DMS53 (cell line): Measurements from ENCODE around the gene PRSS57.

Source experiments
- DNase-seq: peaks from one replicate; lab custom pipeline; 2025; lab: John Stamatoyannopoulos, UW

PRSS57 gene

DNA sequence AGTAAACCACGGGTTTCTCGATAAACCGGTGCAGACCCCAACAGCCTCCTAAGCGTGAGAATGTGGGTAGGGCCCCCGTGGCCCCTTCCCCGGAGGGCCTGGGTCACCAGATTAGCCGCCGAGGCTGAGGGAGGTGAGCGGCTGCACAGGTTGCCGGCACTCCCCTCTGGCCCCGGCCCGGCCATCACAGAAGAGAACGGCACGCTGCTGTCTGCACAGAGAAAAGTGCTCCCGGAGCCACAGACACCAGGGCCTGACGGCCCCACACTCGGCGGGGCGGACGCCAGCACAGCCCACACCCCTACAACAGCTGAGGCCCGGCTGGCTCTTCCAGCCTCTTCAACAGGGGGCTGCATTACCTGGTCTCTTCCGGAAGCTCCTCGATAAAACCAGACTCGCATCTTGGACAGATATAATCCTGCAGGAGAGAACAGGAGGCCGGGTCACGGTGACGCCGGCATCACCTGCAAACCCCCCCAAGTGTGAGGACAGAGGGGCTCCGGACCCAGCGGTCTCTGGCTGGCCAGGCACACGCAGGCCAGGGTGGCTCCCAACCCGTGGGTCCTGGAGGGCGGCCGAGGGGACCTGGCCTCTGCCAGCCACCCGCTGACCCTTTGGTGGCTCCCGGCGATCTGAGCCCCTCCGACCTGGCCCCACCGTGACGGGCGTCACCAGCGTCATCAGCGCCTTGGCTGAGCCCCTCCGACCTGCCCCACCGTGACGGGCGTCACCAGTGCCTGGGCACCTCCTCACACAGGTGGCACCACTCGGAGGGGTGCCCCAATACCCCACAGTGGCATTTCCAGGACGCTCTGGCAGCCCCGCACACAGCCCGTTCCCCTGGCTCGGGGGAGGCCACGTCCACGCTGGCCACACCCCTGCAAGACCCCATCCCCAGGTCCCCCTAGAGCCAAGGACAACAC is 42.5 kb downstream of the PRSS57 start:
- DNase-seq = no peak

DNA sequence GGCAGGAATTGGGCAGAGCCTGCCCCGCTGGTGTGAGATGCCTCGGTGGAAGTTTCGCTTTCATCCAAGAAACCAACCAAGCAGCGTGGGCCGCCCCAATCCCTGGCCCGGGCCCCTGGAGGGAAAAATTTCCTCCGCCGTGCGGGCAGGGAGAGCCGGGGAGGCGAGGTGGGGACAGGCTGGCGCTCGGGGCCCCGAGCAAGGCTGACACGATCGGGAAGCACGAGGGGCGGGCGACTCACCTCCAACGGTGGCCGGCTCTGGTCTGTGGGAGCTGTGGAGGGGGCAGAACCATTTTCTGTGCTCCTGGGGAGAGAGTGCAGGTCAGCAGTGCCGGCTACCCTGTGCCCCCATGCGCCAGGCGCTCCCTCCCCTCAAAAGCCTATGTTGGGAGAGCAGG is 43.3 kb downstream of the PRSS57 start:
- DNase-seq = no peak

DNA sequence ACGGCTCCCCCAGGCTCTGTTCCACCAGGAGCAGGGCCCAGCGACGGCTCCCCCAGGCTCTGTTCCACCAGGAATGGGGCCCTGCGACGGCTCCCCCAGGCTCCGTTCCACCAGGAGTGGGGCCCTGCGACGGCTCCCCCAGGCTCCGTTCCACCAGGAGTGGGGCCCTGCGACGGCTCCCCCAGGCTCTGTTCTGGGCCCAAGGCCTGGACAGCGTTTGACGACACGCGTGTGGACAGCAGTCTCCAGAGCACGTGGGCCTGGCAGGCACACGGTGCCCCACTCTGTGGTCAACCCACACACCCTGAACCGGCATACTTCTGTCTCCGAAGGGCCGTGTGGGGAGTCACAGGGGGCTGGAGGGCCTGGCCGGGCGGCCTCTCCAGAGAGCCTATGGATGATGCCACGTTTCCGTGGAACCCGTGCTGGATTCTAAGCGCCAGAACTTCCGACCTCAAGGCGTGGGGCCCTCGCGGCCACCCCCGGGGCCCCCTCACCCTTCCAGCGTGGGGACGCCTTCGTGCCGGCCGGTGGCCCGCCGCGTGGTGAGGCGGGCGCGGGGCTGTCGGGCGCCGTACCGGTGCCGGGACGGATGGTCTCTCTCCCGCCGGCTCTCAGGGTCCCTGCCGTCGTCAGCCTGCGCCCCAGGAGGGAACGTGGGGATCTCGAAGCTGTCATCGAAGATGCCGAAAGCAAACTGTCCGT is 44.0 kb downstream of the PRSS57 start:
- no peak for DNase-seq

DNA sequence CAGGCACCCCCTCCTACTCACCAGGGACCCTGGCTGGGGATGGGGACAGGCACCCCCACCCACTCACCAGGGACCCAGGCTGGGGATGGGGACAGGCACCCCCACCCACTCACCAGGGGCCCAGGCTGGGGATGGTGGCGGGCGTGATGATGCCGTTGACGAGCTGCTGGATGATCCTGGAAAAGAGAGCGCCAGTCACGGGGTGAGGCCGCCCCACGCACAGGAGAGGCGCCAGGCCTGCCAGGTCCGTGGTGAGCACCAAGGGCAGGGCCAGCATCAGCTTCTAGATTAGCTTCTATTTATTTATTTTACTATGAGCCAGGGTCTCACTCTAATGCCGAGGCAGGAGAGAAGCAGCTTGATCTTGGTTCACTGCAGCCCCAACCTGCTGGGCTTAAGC is 45.1 kb downstream of the PRSS57 start:
- DNase-seq = no peak

DNA sequence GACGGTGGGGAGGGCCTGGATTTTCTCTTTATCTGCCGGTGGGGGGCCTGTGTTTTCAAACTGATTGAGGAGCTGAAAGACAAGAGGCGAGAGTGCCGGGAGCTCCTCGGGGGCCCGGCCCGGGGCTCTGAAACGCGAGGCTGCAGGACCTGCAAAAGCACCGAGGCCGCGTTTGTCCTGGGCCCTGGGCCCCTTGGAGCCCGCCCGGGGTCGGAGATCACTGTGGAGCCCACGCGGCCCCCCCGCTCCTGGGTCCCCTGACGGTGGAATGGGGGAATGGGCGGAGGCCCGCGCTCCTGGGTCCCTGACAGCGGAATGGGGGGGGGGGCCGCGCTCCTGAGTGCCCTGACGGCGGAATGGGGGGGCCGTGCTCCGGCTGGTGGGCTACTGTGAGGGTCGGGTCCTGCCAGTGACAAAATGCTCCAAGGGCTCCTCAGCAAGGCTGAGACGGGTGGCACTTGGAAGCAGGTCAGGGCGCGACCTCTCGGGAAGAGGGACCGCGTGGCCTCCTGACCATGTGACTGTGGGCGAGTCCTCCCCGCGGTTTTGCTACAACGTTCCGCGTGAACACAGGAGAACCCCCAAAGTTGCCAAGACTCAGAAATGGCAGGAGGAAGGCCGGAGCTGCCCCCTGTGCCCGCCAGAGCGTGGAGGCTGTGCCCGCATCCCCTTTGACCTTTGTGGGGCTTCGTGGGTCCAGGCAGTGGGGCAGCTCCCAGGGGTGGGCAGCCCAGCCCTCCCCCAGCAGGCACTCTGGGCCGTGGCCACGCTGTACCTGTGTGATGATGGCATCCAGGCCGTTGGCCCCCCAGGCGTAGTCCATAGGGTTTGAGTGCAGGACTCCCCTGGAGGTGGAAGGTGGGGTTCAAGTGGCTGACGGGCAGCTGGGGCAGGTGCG is 46.1 kb downstream of the PRSS57 start:
- no peak for DNase-seq

DNA sequence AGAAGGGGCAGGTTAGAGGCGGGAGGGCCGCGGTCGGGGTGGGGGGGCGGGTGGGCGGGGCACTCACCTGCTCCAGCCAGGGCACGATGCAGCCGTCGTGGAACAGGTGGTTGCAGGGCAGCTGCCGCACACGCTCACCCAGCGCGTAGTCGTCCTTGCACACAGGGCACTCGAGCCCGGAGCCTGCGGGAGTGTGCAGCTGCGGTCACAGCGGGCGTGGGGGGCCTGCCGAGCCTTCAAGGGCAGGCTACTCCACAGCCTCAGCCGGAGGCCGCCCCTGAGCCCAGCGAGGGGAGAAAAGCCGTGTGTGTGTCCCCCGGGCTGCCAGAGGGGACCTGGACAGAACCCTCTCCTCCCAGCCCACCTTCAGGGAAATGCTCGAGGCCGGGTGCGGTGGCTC is 46.9 kb downstream of the PRSS57 start:
- DNase-seq = no peak

DNA sequence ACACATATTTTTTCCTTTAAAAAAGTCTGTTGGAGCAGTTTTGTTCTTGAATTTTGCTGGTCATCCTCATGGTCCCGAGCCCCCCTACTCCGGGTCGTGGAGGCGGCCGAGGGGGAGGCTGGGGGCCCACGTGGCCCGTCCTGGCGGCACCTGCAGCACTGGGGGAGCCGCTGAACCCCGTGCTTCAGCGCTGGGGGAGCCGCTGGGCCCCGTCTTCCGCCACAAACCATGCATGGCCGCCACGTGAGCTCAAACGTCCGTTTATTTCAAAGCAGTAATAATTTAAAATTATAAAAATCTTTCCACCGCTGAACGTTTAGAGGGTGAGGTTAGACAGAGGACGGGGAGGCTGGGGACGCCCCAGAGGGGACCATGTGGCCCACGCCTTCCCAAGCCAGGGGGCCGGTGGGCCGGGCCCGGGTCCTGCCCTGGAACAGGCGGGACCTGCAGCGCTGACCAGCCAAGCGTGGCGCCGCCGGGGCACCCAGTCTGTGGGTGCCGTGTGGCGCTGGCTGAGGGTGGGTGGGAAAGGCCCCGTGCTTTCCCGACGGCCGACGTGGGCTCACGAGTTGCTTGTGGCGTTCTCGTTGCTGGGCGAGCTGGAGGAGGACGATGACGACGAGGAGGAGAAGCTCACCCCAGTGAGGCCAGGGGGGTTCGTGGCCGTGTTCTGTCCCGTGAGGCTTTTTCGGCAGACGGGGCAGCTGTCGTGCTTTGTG is 47.5 kb downstream of the PRSS57 start:
- no peak for DNase-seq

DNA sequence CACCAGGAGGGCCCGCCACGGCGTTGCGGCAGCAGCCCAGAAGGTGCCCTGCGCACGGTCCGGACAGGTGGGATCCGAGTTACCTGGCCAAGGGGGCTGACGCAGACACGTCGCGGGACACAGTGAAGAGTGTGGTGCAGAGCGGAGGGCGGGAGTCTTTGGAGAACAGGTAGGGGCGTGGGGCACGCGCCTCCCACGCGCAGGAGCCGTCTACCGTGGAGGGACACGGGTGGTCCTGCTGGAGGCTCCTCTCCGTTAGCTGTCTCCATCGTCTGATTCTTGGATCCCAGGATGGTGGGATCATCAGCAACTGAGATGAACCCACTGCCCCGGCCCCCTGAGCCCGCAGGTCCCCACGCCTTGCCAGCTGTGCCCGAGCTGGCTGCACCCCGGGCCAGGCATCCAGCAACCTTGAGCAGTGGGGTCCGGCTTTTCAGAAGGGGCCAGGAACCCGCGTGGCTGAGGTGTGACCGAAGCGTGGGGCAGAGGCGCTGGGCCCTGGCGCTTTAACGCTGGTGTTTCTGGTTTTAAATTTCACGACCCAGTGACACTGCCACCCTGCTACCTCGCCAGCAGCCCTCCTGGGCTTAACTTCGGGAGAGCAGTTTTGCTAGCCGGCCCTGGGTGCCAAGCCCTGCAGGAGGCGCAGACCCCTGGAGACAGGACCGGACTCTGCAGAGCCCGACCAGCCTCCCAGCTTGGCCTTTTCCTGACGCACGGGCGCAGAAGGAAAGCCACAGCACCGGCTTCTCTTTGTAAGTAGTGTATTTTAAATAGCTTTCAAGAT is 48.3 kb downstream of the PRSS57 start:
- no peak for DNase-seq

DNA sequence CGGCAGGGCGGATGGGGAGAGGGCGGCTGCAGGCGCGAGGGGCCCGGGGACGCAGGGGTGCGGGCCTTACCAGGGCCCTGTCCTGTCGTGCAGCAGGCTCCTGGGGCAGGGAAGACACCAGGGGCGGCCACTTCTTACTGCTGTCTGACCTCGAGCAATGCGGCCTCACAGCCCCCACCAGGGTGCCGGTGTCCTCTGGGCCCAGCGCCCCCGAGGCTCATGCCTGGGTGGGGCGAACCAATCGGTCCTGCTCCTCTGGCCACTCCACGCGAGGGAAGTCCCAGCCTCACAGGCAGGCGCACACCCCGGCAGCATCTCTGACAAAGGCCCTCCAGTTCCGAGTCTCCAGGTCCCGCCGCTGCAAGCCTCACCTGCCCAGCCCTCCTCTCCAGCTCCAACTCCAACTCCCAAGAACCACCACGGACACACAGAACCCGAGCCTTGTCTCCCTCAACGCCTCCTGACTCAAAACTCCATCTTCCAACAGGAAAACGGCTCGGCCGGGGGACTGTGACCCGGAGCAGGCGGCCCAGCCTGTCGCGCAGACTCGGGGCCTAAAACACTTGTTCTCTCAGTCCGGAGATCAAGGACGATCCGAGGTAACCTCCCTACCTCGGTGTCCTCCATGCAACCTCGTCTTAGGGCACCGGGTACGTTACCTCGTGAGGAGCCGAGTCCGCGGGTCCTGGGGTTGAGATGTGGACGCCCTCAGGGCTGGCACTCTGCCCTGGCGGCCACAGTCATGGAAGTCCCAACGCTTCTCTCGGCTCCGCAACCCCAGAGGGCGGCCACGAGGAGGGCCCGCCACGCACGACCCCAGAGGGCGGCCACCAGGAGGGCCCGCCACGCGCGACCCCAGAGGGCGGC is 49.1 kb downstream of the PRSS57 start:
- no peak for DNase-seq

DNA sequence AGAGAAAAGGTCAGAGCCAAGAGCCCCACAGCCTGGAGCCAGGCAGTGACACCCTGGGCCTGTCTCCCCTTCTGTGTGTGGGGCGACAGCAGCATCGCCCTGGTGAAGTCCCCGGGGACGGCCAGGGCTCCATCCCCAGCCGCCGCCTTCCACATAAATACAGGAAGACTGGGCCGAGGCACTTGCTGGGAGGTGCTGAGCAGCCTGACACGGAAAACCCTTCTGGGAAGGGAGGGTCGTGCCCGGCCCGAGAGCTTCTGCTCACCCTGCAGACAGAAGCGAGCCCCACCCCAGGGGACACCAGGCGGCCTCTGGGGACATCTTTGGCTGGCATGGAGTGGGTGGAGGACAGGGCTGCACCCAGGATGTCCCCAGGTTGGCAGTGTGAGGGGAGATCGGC is 50.5 kb downstream of the PRSS57 start:
- no peak for DNase-seq

DNA sequence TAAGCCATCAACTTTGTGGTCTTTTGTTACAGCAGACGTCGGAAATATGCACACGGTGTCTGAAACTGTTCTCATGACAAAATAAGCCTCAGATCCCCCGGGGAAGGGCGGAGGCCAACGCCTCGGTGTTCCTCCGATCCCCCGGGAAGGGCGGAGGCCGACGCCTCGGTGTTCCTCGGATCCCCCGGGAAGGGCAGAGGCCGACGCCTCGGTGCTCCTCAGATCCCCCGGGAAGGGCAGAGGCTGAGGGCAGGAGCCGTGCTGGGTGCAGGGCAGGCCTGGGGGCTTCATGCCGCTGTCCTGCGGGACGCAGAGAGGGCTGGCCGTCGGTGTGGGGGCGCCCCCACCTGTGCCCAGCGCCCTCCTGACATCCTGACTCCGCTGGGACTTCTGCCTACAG is 50.9 kb downstream of the PRSS57 start:
- DNase-seq = no peak

DNA sequence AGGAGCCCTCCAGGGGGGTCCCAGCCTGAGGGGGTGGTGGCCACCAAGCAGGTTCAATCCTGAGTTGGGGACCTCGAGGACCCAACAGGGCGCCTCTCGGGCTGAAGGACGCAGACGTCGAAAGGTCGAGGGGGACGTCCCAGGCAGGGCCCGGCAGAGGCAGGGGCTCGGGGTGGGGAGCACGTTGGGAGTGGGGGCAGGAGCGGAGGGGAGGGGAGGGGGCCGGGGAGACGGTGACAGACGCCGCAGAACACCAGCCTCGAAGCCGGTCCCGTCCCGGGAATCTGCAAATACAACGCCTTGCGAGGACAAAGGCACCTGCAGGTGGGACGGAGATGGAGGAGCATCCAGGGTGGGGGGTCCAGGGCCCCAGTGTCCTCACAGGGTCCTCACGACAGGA is 51.5 kb downstream of the PRSS57 start:
- DNase-seq = no peak

DNA sequence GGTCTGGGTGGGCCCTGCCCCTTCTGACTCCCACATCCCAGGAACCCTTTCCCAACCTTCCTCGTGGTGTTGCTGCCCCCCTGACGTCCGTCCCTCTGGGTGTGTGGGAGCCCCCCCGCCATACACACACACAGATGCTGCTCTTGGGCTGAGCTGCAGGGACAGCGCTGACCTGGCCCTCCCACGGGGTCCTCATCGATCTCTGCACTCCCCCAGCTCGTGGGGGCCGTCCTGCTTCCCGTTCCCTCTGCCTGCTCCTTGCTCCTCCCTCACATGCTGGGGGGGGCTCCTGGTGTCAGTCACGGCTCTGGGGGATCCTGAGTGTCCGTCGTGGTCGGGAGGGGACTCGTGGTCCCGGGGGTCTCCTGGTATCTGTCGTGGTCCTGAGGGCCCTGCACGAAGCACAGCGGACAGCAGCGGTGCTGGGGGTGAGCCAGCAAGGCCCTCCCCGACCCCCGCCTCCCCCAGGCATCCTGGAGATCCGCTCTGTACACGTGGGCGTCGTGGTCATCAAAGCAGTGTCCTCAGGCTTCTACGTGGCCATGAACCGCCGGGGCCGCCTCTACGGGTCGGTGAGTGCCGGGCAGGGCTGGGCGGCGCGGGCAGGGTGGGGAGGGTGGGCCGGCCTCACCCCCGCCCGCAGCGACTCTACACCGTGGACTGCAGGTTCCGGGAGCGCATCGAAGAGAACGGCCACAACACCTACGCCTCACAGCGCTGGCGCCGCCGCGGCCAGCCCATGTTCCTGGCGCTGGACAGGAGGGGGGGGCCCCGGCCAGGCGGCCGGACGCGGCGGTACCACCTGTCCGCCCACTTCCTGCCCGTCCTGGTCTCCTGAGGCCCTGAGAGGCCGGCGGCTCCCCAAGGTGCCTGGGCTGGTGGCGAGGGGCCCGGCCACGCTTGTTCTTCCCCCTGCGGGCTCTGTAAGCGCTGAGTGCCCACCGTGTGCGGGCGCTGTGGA is 52.2 kb downstream of the PRSS57 start:
- no peak for DNase-seq

DNA sequence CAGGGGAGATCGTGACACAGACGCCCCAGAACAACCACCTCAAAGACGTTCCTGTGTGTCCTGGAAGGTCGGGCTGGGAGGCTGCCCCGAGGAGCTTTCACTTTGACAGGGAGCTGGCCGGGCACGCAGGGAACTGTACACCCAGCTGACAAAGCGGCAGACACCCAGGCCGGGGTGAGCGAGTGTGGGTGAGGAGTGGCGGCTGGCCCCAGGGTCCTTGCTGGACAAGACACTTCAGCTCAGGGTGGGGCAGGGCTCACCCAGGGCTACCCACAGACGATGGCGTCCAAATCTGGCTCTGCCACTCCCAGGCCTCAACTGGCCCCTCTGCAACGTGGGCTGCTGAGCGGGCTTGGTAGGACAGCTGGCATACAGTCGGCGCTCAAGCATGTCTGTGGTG is 53.5 kb downstream of the PRSS57 start:
- DNase-seq = peak; percentile 52

DNA sequence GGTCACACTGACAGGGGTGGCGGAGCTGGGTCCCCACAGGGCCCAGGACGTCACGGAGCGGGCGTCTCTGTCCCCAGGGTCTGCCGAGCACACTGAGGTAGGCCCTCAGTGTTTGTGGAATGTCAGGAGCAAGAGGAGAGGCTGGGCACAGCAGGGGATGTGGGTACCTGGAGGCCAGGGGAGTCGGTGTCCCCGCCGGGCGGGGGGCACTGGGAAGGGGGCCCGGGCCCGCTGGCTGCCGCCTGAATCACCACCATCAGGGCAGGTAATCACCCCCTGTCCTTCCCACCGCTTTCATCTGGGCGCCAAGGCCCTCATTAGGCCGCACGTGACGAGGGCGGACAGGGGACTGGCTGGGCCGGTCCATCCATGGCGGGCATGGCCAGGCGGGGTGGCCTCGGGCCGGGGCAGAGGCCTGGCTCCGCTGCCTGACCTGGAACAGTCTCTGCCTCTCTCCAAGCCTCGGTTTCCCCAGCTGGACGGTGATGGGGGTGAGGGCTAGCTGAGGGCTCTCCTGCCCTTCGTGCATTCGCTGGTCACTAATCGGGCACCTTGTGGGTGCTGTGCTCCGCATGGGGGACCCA is 54.6 kb downstream of the PRSS57 start:
- DNase-seq = no peak

DNA sequence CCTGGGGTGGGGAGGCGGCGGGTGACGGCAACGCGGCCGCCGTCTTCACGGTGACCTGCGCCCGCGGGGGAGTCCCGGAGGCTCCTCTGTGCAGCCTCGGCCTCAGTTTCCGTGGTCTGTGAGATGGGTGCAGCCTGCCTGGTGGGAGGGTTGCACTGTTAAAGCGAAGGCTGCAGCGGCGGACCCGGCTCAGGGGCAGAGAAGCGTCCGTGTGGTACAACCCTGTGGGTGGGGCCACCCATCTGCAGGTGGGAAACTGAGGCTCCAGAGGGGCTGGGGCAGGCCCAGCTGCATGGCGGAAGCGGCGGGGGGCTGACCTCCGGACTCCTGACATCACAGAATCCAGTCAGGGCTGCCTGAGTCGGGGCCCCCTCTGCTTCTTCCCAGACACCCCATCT is 55.1 kb downstream of the PRSS57 start:
- DNase-seq = no peak

DNA sequence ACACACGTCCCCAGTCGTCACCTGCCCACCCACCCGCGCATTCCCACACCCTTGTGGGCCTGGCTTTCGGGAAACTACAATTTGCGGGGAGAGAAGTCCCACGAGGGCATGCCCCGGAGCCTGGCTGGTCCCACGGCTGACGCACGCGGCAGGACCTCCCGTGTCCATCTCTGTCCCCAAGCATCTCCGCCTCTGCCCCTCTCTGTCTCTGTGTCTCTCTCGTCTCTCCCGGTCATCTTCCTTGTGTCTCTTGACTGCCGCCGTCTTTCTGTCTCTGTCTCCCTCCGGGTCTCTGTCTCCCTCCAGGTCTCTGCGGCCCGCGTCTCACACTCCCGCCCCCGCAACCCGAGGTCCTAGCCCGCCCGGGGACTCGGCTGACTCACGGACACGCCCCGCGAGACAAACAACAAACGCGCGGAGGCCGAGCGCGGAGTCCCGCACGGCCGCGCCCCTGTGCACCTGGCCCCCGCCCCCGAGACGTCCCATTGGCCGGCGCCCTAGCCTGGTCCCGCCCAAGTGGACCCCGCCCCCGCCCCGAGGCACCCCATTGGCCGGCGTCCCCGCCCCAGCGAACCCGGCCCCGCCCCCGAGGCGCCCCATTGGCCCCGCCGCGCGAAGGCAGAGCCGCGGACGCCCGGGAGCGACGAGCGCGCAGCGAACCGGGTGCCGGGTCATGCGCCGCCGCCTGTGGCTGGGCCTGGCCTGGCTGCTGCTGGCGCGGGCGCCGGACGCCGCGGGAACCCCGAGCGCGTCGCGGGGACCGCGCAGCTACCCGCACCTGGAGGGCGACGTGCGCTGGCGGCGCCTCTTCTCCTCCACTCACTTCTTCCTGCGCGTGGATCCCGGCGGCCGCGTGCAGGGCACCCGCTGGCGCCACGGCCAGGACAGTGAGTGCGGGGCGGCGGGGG is 55.7 kb downstream of the PRSS57 start, which contains the start of gene FGF22:
Gene FGF22 (plus strand): TSS at position 627 of the 908 bp plus-strand sequence. CDS start 47 bp downstream, at position 674.
- DNase-seq = peak; percentile 95
